ENCODE data around the gene ERICH3.

DNA sequence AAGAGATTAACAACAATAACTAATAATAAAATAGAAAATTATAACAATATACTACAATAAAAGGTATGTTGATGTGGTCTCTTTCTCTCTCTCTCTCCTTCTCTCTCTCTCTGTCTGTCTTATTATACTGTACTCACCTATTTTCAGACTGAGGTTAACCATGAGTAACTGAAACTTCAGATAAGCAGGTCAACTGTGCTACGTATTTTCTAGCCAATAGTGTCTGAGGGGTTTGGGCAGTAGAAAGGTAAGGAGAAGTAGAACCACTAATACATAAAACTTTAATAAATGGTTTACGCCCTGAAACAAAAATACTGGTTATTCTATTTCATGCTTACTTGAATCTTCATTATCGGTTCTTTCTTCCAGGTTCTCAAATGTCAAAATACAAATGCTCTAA, 90.2 kb downstream of the ERICH3 start:
- no peak for TF ChIP-seq POLR2AphosphoS5 (IDR thresholded peaks at IDR 0.05; ENCODE audit: low read depth, low read length)
- TF ChIP-seq POLR2A (IDR thresholded peaks at IDR 0.05; ENCODE audit: low read depth, low read length), result no peak
- TF ChIP-seq TAF1 (IDR thresholded peaks at IDR 0.05; ENCODE audit: borderline replicate concordance, low read depth, low read length), result no peak

Measured in GM12892 (cell line).